WERI-Rb-1 (cell line): Measurements from ENCODE around the gene PRR20G.
"Not testable (repeated sequence)": the region's sequence is repeated elsewhere in the genome, so short reads cannot be mapped to it uniquely, and the experiment has no call there.

ENCODE experiments used
- DNase-seq: peaks from one replicate; pipeline ENCODE4 v3.0.0-alpha.2; 2020
- H3K27ac ChIP-seq: fragments of 250-450 bp; sonication (Bioruptor Pico); 2 replicates; pipeline ENCODE4 v1.5.1; 2020; ENCODE audit warnings: mild to moderate bottlenecking, moderate library complexity
- H3K27me3 ChIP-seq: fragments of 250-450 bp; sonication (Bioruptor Pico); 2 replicates; pipeline ENCODE4 v1.5.1; 2021; ENCODE audit warnings: mild to moderate bottlenecking, low read depth, moderate library complexity; ENCODE audit not compliant: insufficient read depth, severe bottlenecking
- H3K36me3 ChIP-seq: fragments of 250-450 bp; sonication (Bioruptor Pico); 2 replicates; pipeline ENCODE4 v1.5.1; 2020; ENCODE audit warnings: mild to moderate bottlenecking, moderate library complexity
- H3K4me3 ChIP-seq: 2 replicates; pipeline ENCODE4 v1.5.1; 2011; ENCODE audit warnings: low read depth, mild to moderate bottlenecking, control low read depth, low read length
- H3K9me3 ChIP-seq: fragments of 250-450 bp; sonication (Bioruptor Pico); 2 replicates; pipeline ENCODE4 v1.5.1; 2021; ENCODE audit warnings: mild to moderate bottlenecking, moderate library complexity; ENCODE audit not compliant: severe bottlenecking
- TF ChIP-seq, protein P1 (sequence below): IDR thresholded peaks from 2 replicates; pipeline ENCODE4 v1.5.1; 2011; ENCODE audit warnings: low read depth, mild to moderate bottlenecking, control low read depth, inconsistent platforms, low read length

The PRR20G gene

DNA sequence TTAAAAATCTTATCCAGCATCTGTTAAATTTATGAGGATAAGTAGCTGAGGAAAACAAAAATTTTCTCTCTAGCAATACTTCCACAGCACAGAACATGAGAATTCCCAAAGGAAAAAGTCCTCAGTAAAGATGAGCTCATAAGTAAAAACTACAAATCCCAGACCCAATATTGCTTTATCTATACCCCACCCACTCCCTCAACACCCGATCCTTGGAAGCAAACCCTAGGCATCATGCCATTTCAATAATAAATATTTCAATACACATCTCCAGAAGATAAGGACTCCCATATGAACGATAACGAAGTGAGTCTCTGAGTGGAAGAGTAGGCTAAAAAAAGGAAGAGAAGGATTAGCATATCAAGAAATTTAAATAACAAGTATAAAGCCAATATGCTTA lies 8.3 kb upstream of the PRR20G start:
- no peak for DNase-seq
- H3K27me3 ChIP-seq, result no peaks in the 10 kb centered on the region

DNA sequence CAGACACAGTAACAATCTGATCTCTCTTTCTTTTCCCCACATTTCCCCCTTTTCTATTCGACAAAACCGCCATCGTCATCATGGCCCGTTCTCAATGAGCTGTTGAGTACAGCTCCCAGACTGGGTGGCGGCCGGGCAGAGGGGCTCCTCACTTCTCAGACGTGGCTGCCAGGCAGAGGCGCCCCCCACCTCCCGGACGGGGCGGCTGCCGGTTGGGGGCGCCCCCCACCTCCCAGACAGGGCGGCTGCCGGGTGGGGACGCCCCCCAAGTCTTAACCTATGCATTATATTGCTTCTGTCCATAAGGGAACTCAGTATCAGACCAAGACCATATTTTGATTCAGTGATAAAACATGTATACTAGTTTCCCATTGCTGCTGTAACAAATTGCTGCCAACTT lies 5.8 kb upstream of the PRR20G start:
- not testable (repeated sequence) for H3K27ac ChIP-seq, H3K36me3 ChIP-seq, H3K27me3 ChIP-seq, H3K4me3 ChIP-seq, H3K9me3 ChIP-seq, DNase-seq

More for the DNA sequence above, 8.3 kb upstream of the PRR20G start:
- TF ChIP-seq, protein P1, sequence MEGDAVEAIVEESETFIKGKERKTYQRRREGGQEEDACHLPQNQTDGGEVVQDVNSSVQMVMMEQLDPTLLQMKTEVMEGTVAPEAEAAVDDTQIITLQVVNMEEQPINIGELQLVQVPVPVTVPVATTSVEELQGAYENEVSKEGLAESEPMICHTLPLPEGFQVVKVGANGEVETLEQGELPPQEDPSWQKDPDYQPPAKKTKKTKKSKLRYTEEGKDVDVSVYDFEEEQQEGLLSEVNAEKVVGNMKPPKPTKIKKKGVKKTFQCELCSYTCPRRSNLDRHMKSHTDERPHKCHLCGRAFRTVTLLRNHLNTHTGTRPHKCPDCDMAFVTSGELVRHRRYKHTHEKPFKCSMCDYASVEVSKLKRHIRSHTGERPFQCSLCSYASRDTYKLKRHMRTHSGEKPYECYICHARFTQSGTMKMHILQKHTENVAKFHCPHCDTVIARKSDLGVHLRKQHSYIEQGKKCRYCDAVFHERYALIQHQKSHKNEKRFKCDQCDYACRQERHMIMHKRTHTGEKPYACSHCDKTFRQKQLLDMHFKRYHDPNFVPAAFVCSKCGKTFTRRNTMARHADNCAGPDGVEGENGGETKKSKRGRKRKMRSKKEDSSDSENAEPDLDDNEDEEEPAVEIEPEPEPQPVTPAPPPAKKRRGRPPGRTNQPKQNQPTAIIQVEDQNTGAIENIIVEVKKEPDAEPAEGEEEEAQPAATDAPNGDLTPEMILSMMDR, result no peak
- H3K4me3 ChIP-seq, result no peak overlapping the region
- H3K36me3 ChIP-seq, result no peaks in the 10 kb centered on the region
- no peak overlapping the region for H3K27ac ChIP-seq
- no peaks in the 10 kb centered on the region for H3K9me3 ChIP-seq

DNA sequence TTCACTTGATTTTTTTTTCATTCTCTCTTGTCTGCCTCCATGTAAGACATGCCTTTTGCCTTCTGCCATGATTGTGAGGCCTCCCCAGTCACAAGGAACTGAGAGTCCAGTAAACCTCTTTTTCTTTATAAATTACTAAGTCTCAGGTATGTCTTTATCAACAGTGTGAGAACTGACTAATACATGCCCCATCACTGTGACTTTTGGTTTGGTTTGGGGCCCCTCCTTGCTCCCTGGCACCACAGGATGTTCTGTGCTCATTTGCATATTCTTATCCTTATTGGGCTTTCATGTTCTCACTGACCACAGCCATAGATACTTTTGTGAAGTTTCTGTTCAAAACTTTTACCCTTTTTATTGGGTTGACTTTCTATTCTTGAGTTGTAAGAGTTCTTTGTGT lies 3.8 kb upstream of the PRR20G start:
- no peaks in the 10 kb centered on the region for H3K36me3 ChIP-seq
- DNase-seq, result no peak

DNA sequence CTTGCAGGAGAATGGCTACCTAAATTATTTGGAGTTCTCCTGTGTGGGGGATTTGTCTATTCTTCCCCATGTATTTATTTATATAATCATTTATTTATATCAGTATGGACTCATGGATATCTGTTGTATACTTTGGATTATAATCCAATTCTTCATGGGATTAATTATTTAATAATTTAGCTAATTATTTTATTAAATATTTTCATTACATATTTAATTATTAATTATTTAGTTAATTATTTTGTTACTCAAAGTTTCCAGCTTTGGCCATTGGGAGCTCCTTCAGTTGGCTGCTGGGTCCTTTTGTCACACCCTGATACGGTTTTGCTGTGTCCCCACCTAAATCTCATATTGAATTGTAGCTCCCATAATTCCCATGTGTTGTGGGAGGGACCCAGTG lies 3.3 kb upstream of the PRR20G start:
- no peak overlapping the region for H3K4me3 ChIP-seq
- DNase-seq, result no peak
- TF ChIP-seq, protein P1, result no peak
- H3K36me3 ChIP-seq, result no peaks in the 10 kb centered on the region
- H3K27ac ChIP-seq, result no peak overlapping the region
- no peaks in the 10 kb centered on the region for H3K27me3 ChIP-seq
- no peaks in the 10 kb centered on the region for H3K9me3 ChIP-seq

More for the DNA sequence above, 3.8 kb upstream of the PRR20G start:
- Histone ChIP-seq H3K27ac (no peak overlapping the region), H3K9me3 (no peaks in the 10 kb centered on the region), H3K27me3 (no peaks in the 10 kb centered on the region), H3K4me3 (no peak overlapping the region)
- TF ChIP-seq, protein P1, result no peak

DNA sequence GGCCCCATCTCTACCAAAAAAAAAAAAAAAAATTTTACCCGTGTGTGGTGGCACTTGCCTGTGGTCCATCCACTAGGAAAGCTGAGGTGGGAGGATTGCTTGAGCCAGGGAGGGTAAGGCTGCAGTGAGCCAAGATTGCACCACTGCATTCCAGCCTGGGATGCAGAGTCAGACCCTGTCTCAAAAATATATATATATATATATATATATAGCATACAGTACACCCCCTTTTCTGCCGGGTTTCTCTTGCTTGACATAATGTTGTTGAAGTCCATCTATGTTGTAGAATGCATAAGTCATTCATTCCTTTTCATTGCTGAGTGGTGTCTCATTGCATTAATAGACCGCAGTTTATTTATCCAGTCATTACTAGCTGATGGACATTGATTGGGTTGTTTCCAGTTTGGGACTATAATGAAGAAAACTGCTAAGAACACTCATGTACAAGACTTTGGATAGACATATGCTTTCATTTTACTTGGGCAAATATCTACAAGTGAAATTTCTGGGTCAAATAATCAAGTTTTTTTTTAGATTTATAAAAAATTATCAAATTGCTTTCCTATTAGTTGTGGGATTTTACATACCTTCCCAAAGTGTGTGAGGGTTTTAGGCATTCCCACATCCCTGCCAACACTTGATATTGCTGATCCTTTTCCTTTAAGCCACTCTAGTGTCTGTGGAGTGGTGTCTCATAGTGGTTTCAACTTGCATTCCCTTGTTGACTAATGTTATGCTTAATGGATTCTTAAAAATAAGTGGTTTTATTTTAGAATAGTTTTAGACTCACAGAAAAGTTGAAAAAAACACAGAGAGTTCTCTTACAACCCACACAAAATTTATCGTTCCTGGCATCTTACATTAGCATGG lies 2.1 kb upstream of the PRR20G start:
- no peak for DNase-seq
- no peak overlapping the region for H3K4me3 ChIP-seq
- no peaks in the 10 kb centered on the region for H3K9me3 ChIP-seq
- no peak overlapping the region for H3K27ac ChIP-seq
- H3K27me3 ChIP-seq, result no peaks in the 10 kb centered on the region
- H3K36me3 ChIP-seq, result no peaks in the 10 kb centered on the region
- TF ChIP-seq, protein P1, result no peak

DNA sequence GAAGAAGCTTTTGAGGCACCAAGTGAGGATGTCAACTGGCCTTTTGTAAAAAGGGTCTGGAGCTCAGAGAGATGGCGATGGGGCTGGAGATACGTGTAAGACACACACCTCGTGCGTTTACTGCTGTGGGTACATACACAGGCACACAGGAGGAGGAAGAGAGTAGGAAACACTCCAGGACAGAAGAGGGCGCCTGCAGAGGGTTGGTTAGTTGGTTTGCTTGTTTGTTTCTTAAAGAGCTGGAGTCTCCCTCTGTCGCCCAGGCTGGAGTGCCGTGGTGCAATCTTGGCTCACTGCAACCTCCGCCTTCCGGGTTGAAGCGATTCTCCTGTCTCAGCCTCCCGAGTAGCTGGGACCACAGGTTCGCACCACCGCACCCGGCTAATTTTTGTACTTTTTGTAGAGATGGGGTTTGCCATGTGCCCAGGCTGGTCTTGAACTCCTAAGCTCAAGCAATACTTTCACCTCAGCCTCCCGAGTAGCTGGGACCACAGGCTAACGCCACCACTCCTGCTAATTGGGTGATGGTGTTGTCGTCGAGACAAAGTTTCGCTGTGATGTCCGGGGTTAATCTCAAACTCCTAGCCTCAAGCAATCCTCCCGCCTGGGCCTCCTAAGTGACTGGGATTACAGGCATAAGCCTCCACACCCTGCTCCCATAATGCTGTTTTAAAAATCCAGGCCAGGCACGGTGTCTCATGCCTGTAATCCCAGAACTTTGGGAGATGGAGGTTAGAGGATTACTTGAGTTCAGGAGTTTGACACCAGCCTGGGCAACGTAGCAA lies 1.3 kb upstream of the PRR20G start:
- H3K27me3 ChIP-seq, result no peaks in the 10 kb centered on the region
- H3K36me3 ChIP-seq, result no peaks in the 10 kb centered on the region
- no peak overlapping the region for H3K27ac ChIP-seq
- no peak for DNase-seq
- H3K4me3 ChIP-seq, result no peak overlapping the region
- TF ChIP-seq, protein P1, result peak; percentile 34
- no peaks in the 10 kb centered on the region for H3K9me3 ChIP-seq
